MM.1S (cell line): ENCODE results near the gene TWSG1.
A peak's percentile ranks its signal among the peaks of the same experiment; 100 is the strongest.

Experiments used
- DNase-seq: peaks from one replicate; pipeline ENCODE4 v3.0.0-alpha.2; 2015
- H2AFZ ChIP-seq: fragments of 300-600 bp; sonication (generic); 2 replicates; pipeline ENCODE4 v1.6.0; 2016; ENCODE audit warnings: antibody characterized with exemption, low read length
- H3F3A ChIP-seq: fragments of 300-600 bp; sonication (generic); 2 replicates; pipeline ENCODE4 v1.6.1; 2016; ENCODE audit warnings: mild to moderate bottlenecking, antibody characterized with exemption, low read length, moderate library complexity, mixed read lengths; ENCODE audit not compliant: insufficient read depth
- H3K27ac ChIP-seq: fragments of 300-600 bp; sonication (generic); 2 replicates; pipeline ENCODE4 v1.5.1; 2016; ENCODE audit warnings: mild to moderate bottlenecking, low read length
- H3K27me3 ChIP-seq: fragments of 300-600 bp; sonication (generic); replicated peaks from 2 replicates; pipeline ENCODE4 v1.6.0; 2016; ENCODE audit warnings: low read length; ENCODE audit not compliant: insufficient read depth
- H3K36me3 ChIP-seq: fragments of 300-600 bp; sonication (generic); replicated peaks from 2 replicates; pipeline ENCODE4 v1.6.1; 2016; ENCODE audit warnings: mild to moderate bottlenecking, low read length, mixed read lengths; ENCODE audit not compliant: insufficient read depth
- H3K4me1 ChIP-seq: fragments of 300-600 bp; sonication (generic); 2 replicates; pipeline ENCODE4 v1.6.1; 2016; ENCODE audit warnings: low read length, mixed read lengths
- H3K4me2 ChIP-seq: fragments of 300-600 bp; sonication (generic); 2 replicates; pipeline ENCODE4 v1.6.0; 2016; ENCODE audit warnings: low read depth, low read length
- H3K4me3 ChIP-seq: fragments of 300-600 bp; sonication (generic); 2 replicates; pipeline ENCODE4 v1.5.1; 2016; ENCODE audit warnings: low read length, mixed read lengths
- H3K79me2 ChIP-seq: fragments of 300-600 bp; sonication (generic); 2 replicates; pipeline ENCODE4 v1.6.1; 2016; ENCODE audit warnings: mixed run types, low read length, mixed read lengths
- H3K9ac ChIP-seq: fragments of 300-600 bp; sonication (generic); 2 replicates; pipeline ENCODE4 v1.6.1; 2016; ENCODE audit warnings: low read length, mixed read lengths
- H3K9me2 ChIP-seq: fragments of 300-600 bp; sonication (generic); replicated peaks from 2 replicates; pipeline ENCODE4 v1.6.1; 2016; ENCODE audit warnings: mild to moderate bottlenecking, low read length, mixed read lengths; ENCODE audit not compliant: insufficient read depth
- H3K9me3 ChIP-seq: fragments of 300-600 bp; sonication (generic); replicated peaks from 2 replicates; pipeline ENCODE4 v1.6.1; 2016; ENCODE audit warnings: mild to moderate bottlenecking, low read length, mixed read lengths; ENCODE audit not compliant: insufficient read depth
- H4K20me1 ChIP-seq: fragments of 300-600 bp; sonication (generic); 2 replicates; pipeline ENCODE4 v1.6.1; 2016; ENCODE audit warnings: mild to moderate bottlenecking, low read length, moderate library complexity, mixed read lengths; ENCODE audit not compliant: insufficient read depth
- EZH2 ChIP-seq: fragments of 300-600 bp; sonication (generic); optimal IDR thresholded peaks from 2 replicates; pipeline ENCODE3; 2017; ENCODE audit warnings: low read depth, mild to moderate bottlenecking, antibody characterized with exemption, low read length, mixed read lengths
- EZH2phosphoT487 ChIP-seq: fragments of 300-600 bp; sonication (generic); IDR thresholded peaks from 2 replicates; pipeline ENCODE4 v1.6.1; 2018; ENCODE audit warnings: antibody characterized with exemption, low read length
- TF ChIP-seq, protein P1 (sequence below): fragments of 300-600 bp; sonication (generic); IDR thresholded peaks from 2 replicates; pipeline ENCODE4 v1.5.1; 2016; ENCODE audit warnings: antibody characterized with exemption, low read length, mixed read lengths

Gene TWSG1

DNA sequence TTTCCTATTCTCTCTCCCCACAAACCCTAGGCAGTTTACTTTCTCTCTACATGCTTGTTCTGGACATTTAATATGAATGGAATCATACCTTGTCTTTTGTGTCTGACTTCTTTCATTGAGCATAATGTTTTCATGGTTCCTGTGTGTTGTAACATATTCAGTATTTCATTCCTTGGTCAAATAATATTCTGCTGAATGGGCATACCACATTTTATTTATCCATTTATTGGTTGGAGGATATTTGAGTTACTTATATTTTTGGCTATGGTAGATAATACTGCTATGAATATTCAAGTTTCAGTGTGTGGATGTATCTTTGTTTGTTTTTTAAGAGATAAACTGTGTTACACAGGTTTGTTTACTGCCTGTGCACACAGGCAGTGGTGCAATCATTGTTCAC is 9.0 kb downstream of the TWSG1 start:
- H3K36me3 ChIP-seq: no peaks in the 10 kb centered on the region
- H3K79me2 ChIP-seq: peaks cover 52% of the 10 kb centered on the region
- no peaks in the 10 kb centered on the region for H4K20me1 ChIP-seq
- no peak overlapping the region for H2AFZ ChIP-seq
- H3K27ac ChIP-seq: no peak overlapping the region
- peaks cover 7% of the 10 kb centered on the region for H3K4me1 ChIP-seq
- no peaks in the 10 kb centered on the region for H3K27me3 ChIP-seq
- DNase-seq: no peak
- H3K9me3 ChIP-seq: no peaks in the 10 kb centered on the region
- no peak overlapping the region for H3K9ac ChIP-seq
- H3K9me2 ChIP-seq: no peaks in the 10 kb centered on the region
- H3K4me3 ChIP-seq: no peak overlapping the region
- 0 out of 2 replicates have a peak, but pooled peaks cover 2% of the 10 kb centered on the region for H3F3A ChIP-seq
- H3K4me2 ChIP-seq: no peak overlapping the region
- TF ChIP-seq, protein P1, sequence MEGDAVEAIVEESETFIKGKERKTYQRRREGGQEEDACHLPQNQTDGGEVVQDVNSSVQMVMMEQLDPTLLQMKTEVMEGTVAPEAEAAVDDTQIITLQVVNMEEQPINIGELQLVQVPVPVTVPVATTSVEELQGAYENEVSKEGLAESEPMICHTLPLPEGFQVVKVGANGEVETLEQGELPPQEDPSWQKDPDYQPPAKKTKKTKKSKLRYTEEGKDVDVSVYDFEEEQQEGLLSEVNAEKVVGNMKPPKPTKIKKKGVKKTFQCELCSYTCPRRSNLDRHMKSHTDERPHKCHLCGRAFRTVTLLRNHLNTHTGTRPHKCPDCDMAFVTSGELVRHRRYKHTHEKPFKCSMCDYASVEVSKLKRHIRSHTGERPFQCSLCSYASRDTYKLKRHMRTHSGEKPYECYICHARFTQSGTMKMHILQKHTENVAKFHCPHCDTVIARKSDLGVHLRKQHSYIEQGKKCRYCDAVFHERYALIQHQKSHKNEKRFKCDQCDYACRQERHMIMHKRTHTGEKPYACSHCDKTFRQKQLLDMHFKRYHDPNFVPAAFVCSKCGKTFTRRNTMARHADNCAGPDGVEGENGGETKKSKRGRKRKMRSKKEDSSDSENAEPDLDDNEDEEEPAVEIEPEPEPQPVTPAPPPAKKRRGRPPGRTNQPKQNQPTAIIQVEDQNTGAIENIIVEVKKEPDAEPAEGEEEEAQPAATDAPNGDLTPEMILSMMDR: no peak
- no peak for TF ChIP-seq EZH2phosphoT487
- TF ChIP-seq EZH2: no peak

DNA sequence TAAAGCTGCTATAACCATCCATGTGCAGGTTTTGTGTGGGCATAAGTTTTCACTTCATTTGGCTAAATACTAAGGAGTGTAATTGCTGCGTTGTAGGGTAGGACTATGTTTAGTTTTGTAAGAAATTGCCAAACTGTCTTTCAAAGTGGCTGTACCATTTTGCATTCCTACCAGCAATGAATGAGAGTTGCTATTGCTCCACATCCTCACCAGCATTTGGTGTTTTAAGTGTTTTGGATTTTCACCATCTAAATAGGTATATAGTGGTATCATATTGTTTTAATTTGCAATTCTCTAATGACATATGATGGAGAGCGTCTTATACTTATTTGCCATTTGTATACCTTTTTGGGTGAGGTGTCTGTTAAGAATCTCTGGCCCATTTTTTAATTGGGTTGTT is 12.2 kb downstream of the TWSG1 start:
- Histone ChIP-seq H3K4me2 (no peak overlapping the region), H2AFZ (no peak overlapping the region), H3K27me3 (no peaks in the 10 kb centered on the region), H3K4me3 (no peak overlapping the region), H3K79me2 (peaks cover 53% of the 10 kb centered on the region), H4K20me1 (no peaks in the 10 kb centered on the region), H3K9me2 (no peaks in the 10 kb centered on the region), H3K36me3 (no peaks in the 10 kb centered on the region), H3K27ac (no peak overlapping the region), H3K4me1 (peaks cover 13% of the 10 kb centered on the region), H3K9me3 (no peaks in the 10 kb centered on the region), H3K9ac (no peak overlapping the region), H3F3A (0 out of 2 replicates have a peak, but pooled peaks cover 4% of the 10 kb centered on the region)
- no peak for DNase-seq
- TF ChIP-seq EZH2: no peak

DNA sequence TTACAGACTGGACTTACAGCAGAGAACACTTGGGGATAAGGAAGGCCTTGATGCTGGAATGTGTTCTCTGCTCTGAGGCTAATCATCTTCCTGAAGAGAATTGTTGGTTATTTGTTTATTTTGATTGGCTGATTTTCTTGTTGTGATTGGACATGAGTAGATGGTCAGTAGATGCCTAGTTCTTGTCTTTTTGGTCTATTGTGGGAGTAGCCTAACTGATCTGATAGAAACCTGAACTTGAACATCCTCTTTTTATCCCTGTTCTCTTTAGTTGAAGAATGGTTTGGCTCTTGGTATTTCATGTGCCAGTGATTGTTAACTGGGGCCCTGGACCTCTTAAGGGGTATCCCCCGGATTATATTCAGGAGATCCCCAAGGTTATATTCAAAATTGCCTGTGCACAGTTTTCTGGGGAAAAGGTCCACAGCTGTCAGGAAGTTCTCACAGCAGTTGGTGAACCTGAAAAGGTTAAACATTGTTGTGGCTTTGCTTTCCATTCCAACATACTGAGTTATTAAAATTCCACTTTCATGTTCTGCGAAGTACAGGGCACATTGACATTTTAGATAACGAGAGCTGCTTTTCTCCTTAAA is 13.6 kb downstream of the TWSG1 start:
- DNase-seq: no peak
- Histone ChIP-seq H3K36me3 (no peaks in the 10 kb centered on the region), H3K27me3 (no peaks in the 10 kb centered on the region), H3K9ac (no peak overlapping the region), H3K9me2 (no peaks in the 10 kb centered on the region), H3K4me1 (peaks cover 17% of the 10 kb centered on the region), H3K4me3 (no peak overlapping the region), H4K20me1 (no peaks in the 10 kb centered on the region), H3K4me2 (peak overlapping the region; percentile 33; the same call in 1 of the 2 replicates), H3K9me3 (no peaks in the 10 kb centered on the region), H3F3A (0 out of 2 replicates have a peak, but pooled peaks cover 4% of the 10 kb centered on the region), H3K27ac (no peak overlapping the region), H2AFZ (no peak overlapping the region), H3K79me2 (peaks cover 48% of the 10 kb centered on the region)
- TF ChIP-seq, protein P1: no peak
- TF ChIP-seq EZH2phosphoT487 (no peak), EZH2 (no peak)

DNA sequence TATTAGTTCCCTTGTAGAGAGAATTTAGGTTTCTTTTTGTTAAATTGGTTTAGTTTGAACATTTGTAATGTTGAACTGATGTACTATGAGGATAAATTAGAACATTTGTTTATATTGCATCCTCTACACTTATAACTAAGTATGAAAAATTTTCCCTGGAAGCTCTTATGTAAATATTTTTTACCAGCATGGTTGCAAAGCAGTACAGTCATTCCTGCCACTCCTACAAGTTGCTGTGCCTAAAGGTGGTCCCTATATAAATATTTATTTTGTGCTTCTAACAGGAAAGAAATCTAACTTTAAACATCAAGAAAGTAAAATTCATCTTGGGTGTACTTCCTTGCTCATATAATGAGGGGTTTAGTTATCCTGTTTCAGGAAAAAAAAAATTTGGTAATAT is 14.2 kb downstream of the TWSG1 start:
- no peaks in the 10 kb centered on the region for H3K9me3 ChIP-seq
- H3F3A ChIP-seq: 0 out of 2 replicates have a peak, but pooled peaks cover 4% of the 10 kb centered on the region
- peak overlapping the region; percentile 33; the same call in 1 of the 2 replicates for H3K4me2 ChIP-seq
- TF ChIP-seq, protein P1: no peak
- TF ChIP-seq EZH2 (no peak), EZH2phosphoT487 (no peak)
- H3K4me1 ChIP-seq: peaks cover 23% of the 10 kb centered on the region
- H3K79me2 ChIP-seq: peaks cover 44% of the 10 kb centered on the region
- H3K4me3 ChIP-seq: no peak overlapping the region
- no peak for DNase-seq
- no peaks in the 10 kb centered on the region for H3K9me2 ChIP-seq
- no peak overlapping the region for H3K27ac ChIP-seq
- H3K9ac ChIP-seq: no peak overlapping the region
- no peak overlapping the region for H2AFZ ChIP-seq
- H3K36me3 ChIP-seq: no peaks in the 10 kb centered on the region
- H3K27me3 ChIP-seq: no peaks in the 10 kb centered on the region
- H4K20me1 ChIP-seq: no peaks in the 10 kb centered on the region
